ENCODE measurements around the gene SPPL2A.

DNA sequence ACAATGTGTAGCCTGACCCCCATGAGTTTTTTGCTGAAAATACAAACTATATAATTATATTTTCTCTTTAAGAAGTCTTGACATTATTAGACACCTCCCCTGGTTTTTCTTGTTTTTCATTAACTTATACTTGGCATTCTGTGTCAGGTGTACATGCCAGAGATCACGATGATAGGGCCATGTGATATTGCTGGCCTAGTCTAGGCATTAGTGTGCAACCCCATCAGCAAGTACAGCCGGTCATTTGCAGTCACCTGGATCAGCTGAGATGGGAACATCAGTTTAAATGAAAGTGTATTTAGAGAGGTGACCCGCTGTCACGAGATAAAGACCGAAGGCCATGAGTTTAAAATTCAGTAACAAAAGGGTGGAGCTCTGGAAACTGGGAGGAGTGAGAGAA lies 12.6 kb upstream of the SPPL2A start:
- TF ChIP-seq CTCF (IDR thresholded peaks at IDR 0.05) (no peak), POLR2A (IDR thresholded peaks at IDR 0.05) (no peak)
